ENCODE measurements around the gene TMEM267. TPM values are rescaled to one million over a fixed set of nuclear protein-coding genes. Genes with fewer than 3 reads are reported as not detected.

The TMEM267 gene
- total and polyA plus RNA-seq, 2 of the 4 experiments (the other 2 are of a cell fraction), result 9.2 to 12.0 TPM

- Histone ChIP-seq H3K27me3 (ENCODE audit: control insufficient read depth, insufficient read depth, low read length) (no peaks in the 10 kb centered on the region), H2BK15ac (ENCODE audit: low read depth, low read length) (no peak overlapping the region), H3K79me1 (ENCODE audit: low read depth in 1 of 2, low read length in 2 of 2) (no peaks in the 10 kb centered on the region), H3K18ac (ENCODE audit: low read depth, low read length) (no peak overlapping the region), H3K4me3 (ENCODE audit: insufficient read depth, low read depth, low read length) (no peak overlapping the region), H3K36me3 (ENCODE audit: control insufficient read depth, insufficient read depth, low read length) (no peaks in the 10 kb centered on the region), H3K9me3 (ENCODE audit: control insufficient read depth, insufficient read depth, low read length) (no peaks in the 10 kb centered on the region), H3K4me1 (ENCODE audit: control insufficient read depth, insufficient read depth, low read length) (peaks cover 3% of the 10 kb centered on the region), H2BK5ac (ENCODE audit: low read depth, low read length, poor library complexity, severe bottlenecking) (no peak overlapping the region), H4K8ac (ENCODE audit: low read depth in 2 of 2, low read length in 2 of 2) (no peak overlapping the region), H3K9me1 (ENCODE audit: insufficient read depth, low read length) (peaks cover 12% of the 10 kb centered on the region; the same call in 1 of the 2 replicates), H2BK20ac (ENCODE audit: low read depth, low read length) (no peak overlapping the region), H3K56ac (ENCODE audit: extremely low read depth, insufficient read depth, low read length) (no peak overlapping the region), H3K9ac (ENCODE audit: low read depth, low read length) (no peak overlapping the region), H2AK9ac (replicated peaks; ENCODE audit: low read depth, low read length, poor library complexity) (no peak overlapping the region), H3K4ac (ENCODE audit: low read depth, low read length) (no peak overlapping the region), H3K4me2 (ENCODE audit: low read depth, low read length) (no peak overlapping the region), H4K91ac (ENCODE audit: insufficient read depth, low read depth, low read length) (no peak overlapping the region), H2BK120ac (ENCODE audit: low read depth, low read length) (no peak overlapping the region), H2AFZ (replicated peaks; ENCODE audit: low read length, poor library complexity) (no peak overlapping the region), H3K23ac (ENCODE audit: low read depth, low read length) (no peak overlapping the region), H3K14ac (replicated peaks; ENCODE audit: low read depth, low read length) (no peak overlapping the region), H3K27ac (ENCODE audit: insufficient read depth, low read length) (no peak overlapping the region), H2AK5ac (ENCODE audit: low read depth, low read length) (no peak overlapping the region), H4K20me1 (ENCODE audit: insufficient read depth, low read length) (no peaks in the 10 kb centered on the region), H4K5ac (ENCODE audit: low read depth, low read length) (no peak overlapping the region)
- TF ChIP-seq FOS (IDR thresholded peaks at IDR 0.05; ENCODE audit: low read depth, low read length) (no peak), RCOR1 (IDR thresholded peaks at IDR 0.05; ENCODE audit: insufficient replicate concordance, low read length) (no peak), CHD1 (IDR thresholded peaks at IDR 0.05; ENCODE audit: low read depth, low read length) (no peak), CEBPB (IDR thresholded peaks at IDR 0.05; ENCODE audit: low read depth, low read length) (peak; percentile 82)
- BruUV-seq (replicated peaks), result no TSS peak
- ATAC-seq (ENCODE audit: low read depth), result peak; percentile 71
- CTCF ChIA-PET, result no interaction called here
- in situ Hi-C loops (cut with MboI; ENCODE audit: low sequenced_read_pairs) (no loop called here), intact Hi-C loops (cut with micrococcal nuclease) (no loop called here), dilution Hi-C loops (cut with HindIII; ENCODE audit: low sequenced_read_pairs, unreplicated experiment) (no loop called here)
- POLR2A ChIA-PET (ENCODE audit: unreplicated experiment), result no interaction called here
- DNase-seq, result peak; percentile 52
- 0% methylated on average over 1 of the region's 3 CpGs; no CpG with 5 or more reads in 1 of the 2 experiments for WGBS, 2 experiments (ENCODE audit: extremely low coverage in 2 of 2, insufficient read length in 1 of 2)
These were observed 50.9 kb downstream of the TMEM267 start for GRCh38 chr5:43432486-43433375.

Data from IMR-90 (cell line).